PC-9 (cell line): Measurements from ENCODE around the gene AMZ1. TPM values are rescaled to one million over a fixed set of nuclear protein-coding genes. Genes with fewer than 3 reads are reported as not detected.

Experiments
- BruUV-seq: library from RNA; stranded (reverse); fragments of 400-500 nt; replicated peaks from 2 replicates; lab custom pipeline; 2021; lab: Mats Ljungman, UMichigan
- CTCF ChIA-PET: fragments of 300-600 bp; sonication (Branson Sonifier 250); formaldehyde crosslinking; loops from one replicate; lab custom pipeline; 2022; ENCODE audit warnings: antibody characterized with exemption; lab: Charles Lee
- POLR2A ChIA-PET: fragments of 300-600 bp; sonication (Branson Sonifier 250); formaldehyde crosslinking; loops from one replicate; lab custom pipeline; 2022; ENCODE audit warnings: antibody characterized with exemption; ENCODE audit not compliant: unreplicated experiment; lab: Charles Lee
- DNase-seq, 2 experiments: peaks; one replicate each; pipeline versions ENCODE4 v3.0.0 to v3.0.0-alpha.2; 2015 to 2022; ENCODE audit warnings: mixed read lengths in 1 of 2
- H2AFZ ChIP-seq: fragments of 200-600 bp; sonication (generic); 2 replicates; pipeline ENCODE4 v1.8.1; 2017; ENCODE audit warnings: antibody characterized with exemption
- H3F3A ChIP-seq: fragments of 200-600 bp; sonication (generic); 2 replicates; pipeline ENCODE4 v1.8.1; 2017; ENCODE audit warnings: antibody characterized with exemption, mild to moderate bottlenecking, low read depth; ENCODE audit not compliant: insufficient read depth
- H3K27ac ChIP-seq: fragments of 200-600 bp; sonication (generic); 2 replicates; pipeline ENCODE4 v1.6.1; 2016; ENCODE audit warnings: mixed run types
- H3K27me3 ChIP-seq: fragments of 200-600 bp; sonication (generic); 2 replicates; pipeline ENCODE4 v1.6.1; 2016; ENCODE audit warnings: low read depth, mixed run types; ENCODE audit not compliant: insufficient read depth
- H3K36me3 ChIP-seq: fragments of 200-600 bp; sonication (generic); 2 replicates; pipeline ENCODE4 v1.6.1; 2016; ENCODE audit warnings: low read depth, mixed run types
- H3K4me1 ChIP-seq: fragments of 200-600 bp; sonication (generic); replicated peaks from 2 replicates; pipeline ENCODE4 v1.6.1; 2016; ENCODE audit warnings: mixed run types; ENCODE audit not compliant: insufficient read depth
- H3K4me2 ChIP-seq: fragments of 200-600 bp; sonication (generic); 2 replicates; pipeline ENCODE4 v1.6.1; 2017; ENCODE audit warnings: mixed run types
- H3K4me3 ChIP-seq: fragments of 200-600 bp; sonication (generic); 2 replicates; pipeline ENCODE4 v1.6.1; 2016; ENCODE audit warnings: mixed run types
- H3K79me2 ChIP-seq: fragments of 200-600 bp; sonication (generic); 2 replicates; pipeline ENCODE4 v1.6.1; 2017; ENCODE audit warnings: low read depth, mixed run types
- H3K9me2 ChIP-seq: fragments of 200-600 bp; sonication (generic); 2 replicates; pipeline ENCODE4 v1.8.1; 2017; ENCODE audit warnings: mild to moderate bottlenecking; ENCODE audit not compliant: insufficient read depth
- H3K9me3 ChIP-seq: fragments of 200-600 bp; sonication (generic); 2 replicates; pipeline ENCODE4 v1.8.1; 2016; ENCODE audit warnings: low read depth; ENCODE audit not compliant: insufficient read depth
- H4K20me1 ChIP-seq: fragments of 200-600 bp; sonication (generic); 2 replicates; pipeline ENCODE4 v1.8.1; 2017; ENCODE audit not compliant: insufficient read depth
- CTCF ChIP-seq: fragments of 200-600 bp; sonication (generic); conservative IDR thresholded peaks from 2 replicates; pipeline ENCODE4 v1.6.1; 2017; ENCODE audit warnings: mixed run types, antibody characterized with exemption, mild to moderate bottlenecking, moderate library complexity
- EZH2 ChIP-seq: fragments of 200-600 bp; sonication (generic); IDR thresholded peaks from 2 replicates; pipeline ENCODE4 v1.8.0; 2017; ENCODE audit warnings: antibody characterized with exemption, low read depth
- intact Hi-C: fragments of 100-400 bp; cut with micrococcal nuclease; formaldehyde crosslinking; loops from one replicate; pipeline ENCODE4 v1.10.0; 2022; ENCODE audit not compliant: unreplicated experiment
- total RNA-seq: library from RNA; stranded (reverse); gene quantifications from 2 replicates; pipeline ENCODE4 v1.2.3, GENCODE V29; 2021

AMZ1 gene
- total RNA-seq, 1 experiment from 2014 or later: not detected

- POLR2A ChIA-PET: no interaction called here
Observed at GRCh38 chr7:2718296-2718965, 30.4 kb downstream of the AMZ1 start.

GRCh38 chr7:2719007-2719406, 31.0 kb downstream of the AMZ1 start:
- intact Hi-C loops: no loop called here
- no TSS peak for BruUV-seq
- Histone ChIP-seq H3K36me3 (peaks cover 11% of the 10 kb centered on the region), H3K27me3 (no peaks in the 10 kb centered on the region), H3K9me3 (no peaks in the 10 kb centered on the region), H4K20me1 (no peaks in the 10 kb centered on the region), H3K4me2 (no peak overlapping the region), H3K27ac (no peak overlapping the region), H3K4me3 (no peak overlapping the region), H3K4me1 (no peaks in the 10 kb centered on the region), H2AFZ (no peak overlapping the region), H3K9me2 (no peaks in the 10 kb centered on the region), H3F3A (peaks cover 7% of the 10 kb centered on the region; the same call in 1 of the 2 replicates), H3K79me2 (no peaks in the 10 kb centered on the region)
- ChIA-PET CTCF (interaction anchor here (0.7 kb wide), 2 partner anchors 39 to 85 kb away, joined by 4 to 7 read pairs; no protein-coding TSS in a partner anchor), POLR2A (no interaction called here)
- TF ChIP-seq EZH2 (no peak), CTCF (peak; percentile 74)
- DNase-seq: peak in 1 of 2 experiments; percentile 37

More at GRCh38 chr7:2718296-2718965, 30.4 kb downstream of the AMZ1 start:
- Histone ChIP-seq H3K4me1 (no peaks in the 10 kb centered on the region), H3K27me3 (no peaks in the 10 kb centered on the region), H2AFZ (no peak overlapping the region), H3K36me3 (peaks cover 11% of the 10 kb centered on the region), H3K79me2 (no peaks in the 10 kb centered on the region), H3K9me2 (no peaks in the 10 kb centered on the region), H3K4me3 (no peak overlapping the region), H3K9me3 (no peaks in the 10 kb centered on the region), H3K27ac (no peak overlapping the region), H4K20me1 (no peaks in the 10 kb centered on the region), H3F3A (peaks cover 7% of the 10 kb centered on the region; the same call in 1 of the 2 replicates), H3K4me2 (no peak overlapping the region)
- no peak for DNase-seq
- no TSS peak for BruUV-seq
- TF ChIP-seq CTCF: no peak
- no peak for TF ChIP-seq EZH2
- CTCF ChIA-PET: interaction anchor here (0.7 kb wide), 2 partner anchors 40 to 86 kb away, joined by 4 to 7 read pairs; no protein-coding TSS in a partner anchor
- intact Hi-C loops: no loop called here

GRCh38 chr7:2720024-2720423, 32.0 kb downstream of the AMZ1 start:
- no peak overlapping the region for H3K4me3 ChIP-seq
- no peaks in the 10 kb centered on the region for H4K20me1 ChIP-seq
- H3F3A ChIP-seq: peaks cover 7% of the 10 kb centered on the region; the same call in 1 of the 2 replicates
- H3K4me2 ChIP-seq: no peak overlapping the region
- ChIA-PET CTCF (no interaction called here), POLR2A (no interaction called here)
- no peaks in the 10 kb centered on the region for H3K9me3 ChIP-seq
- no peaks in the 10 kb centered on the region for H3K79me2 ChIP-seq
- DNase-seq: no peak
- no TSS peak for BruUV-seq
- H3K27ac ChIP-seq: no peak overlapping the region
- H3K4me1 ChIP-seq: no peaks in the 10 kb centered on the region
- no peaks in the 10 kb centered on the region for H3K27me3 ChIP-seq
- intact Hi-C loops: no loop called here
- H3K36me3 ChIP-seq: peaks cover 11% of the 10 kb centered on the region
- H2AFZ ChIP-seq: no peak overlapping the region
- TF ChIP-seq CTCF (no peak), EZH2 (no peak)
- H3K9me2 ChIP-seq: no peaks in the 10 kb centered on the region
